GM21423 (cell line): ENCODE measurements around the gene RAB1A.
"Not testable (repeated sequence)": the region's sequence is repeated elsewhere in the genome, so short reads cannot be mapped to it uniquely, and the experiment has no call there.

Source experiments
- ATAC-seq: cut with Tn5 transposase; IDR thresholded peaks from one replicate; pipeline ENCODE4 v1.9.1; 2021; ENCODE audit warnings: mild to moderate bottlenecking, moderate library complexity; ENCODE audit not compliant: unreplicated experiment

Gene RAB1A

GRCh38 chr2:65129826-65130663 is at the start of gene RAB1A:
TSS of gene RAB1A (minus strand) at chr2:65130106. CDS start at chr2:65129915, 191 bp downstream.
- ATAC-seq, result peak; percentile 96

GRCh38 chr2:65177751-65178442 is 48.0 kb upstream of the RAB1A start:
- no peak for ATAC-seq

- no peak for ATAC-seq
These were observed 46.1 kb upstream of the RAB1A start for GRCh38 chr2:65175894-65176530.

- not testable (repeated sequence) for ATAC-seq
These were observed 44.1 kb upstream of the RAB1A start for GRCh38 chr2:65174031-65174430.

GRCh38 chr2:65172994-65173790 is 43.3 kb upstream of the RAB1A start:
- no peak for ATAC-seq

- ATAC-seq, result not testable (repeated sequence)
These were observed 40.9 kb upstream of the RAB1A start for GRCh38 chr2:65170611-65171477.

- no peak for ATAC-seq
These were observed 39.8 kb upstream of the RAB1A start for GRCh38 chr2:65169760-65170136.

- ATAC-seq, result no peak
These were observed 35.7 kb upstream of the RAB1A start for GRCh38 chr2:65165558-65165957.

GRCh38 chr2:65164426-65164891 is 34.6 kb upstream of the RAB1A start:
- no peak for ATAC-seq

- ATAC-seq, result no peak
These were observed 31.7 kb upstream of the RAB1A start for GRCh38 chr2:65161551-65162100.

- no peak for ATAC-seq
These were observed 30.0 kb upstream of the RAB1A start for GRCh38 chr2:65159906-65160305.

- no peak for ATAC-seq
These were observed 29.4 kb upstream of the RAB1A start for GRCh38 chr2:65159261-65159660.

GRCh38 chr2:65158557-65158956 is 28.7 kb upstream of the RAB1A start:
- ATAC-seq, result no peak

GRCh38 chr2:65157856-65158255 is 27.9 kb upstream of the RAB1A start:
- not testable (repeated sequence) for ATAC-seq

- no peak for ATAC-seq
These were observed 26.1 kb upstream of the RAB1A start for GRCh38 chr2:65156041-65156440.

GRCh38 chr2:65153515-65153914 is 23.6 kb upstream of the RAB1A start:
- no peak for ATAC-seq

- ATAC-seq, result no peak
These were observed 16.2 kb upstream of the RAB1A start for GRCh38 chr2:65146078-65146477.

GRCh38 chr2:65144571-65144970 is 14.7 kb upstream of the RAB1A start:
- no peak for ATAC-seq

- no peak for ATAC-seq
These were observed 12.6 kb upstream of the RAB1A start for GRCh38 chr2:65142515-65142914.
